WERI-Rb-1 (cell line): ENCODE data around the gene DIAPH1.

Source experiments
- DNase-seq: peaks from one replicate; pipeline ENCODE4 v3.0.0-alpha.2; 2020
- H3K27ac ChIP-seq: fragments of 250-450 bp; sonication (Bioruptor Pico); 2 replicates; pipeline ENCODE4 v1.5.1; 2020; ENCODE audit warnings: mild to moderate bottlenecking, moderate library complexity
- H3K27me3 ChIP-seq: fragments of 250-450 bp; sonication (Bioruptor Pico); 2 replicates; pipeline ENCODE4 v1.5.1; 2021; ENCODE audit warnings: mild to moderate bottlenecking, low read depth, moderate library complexity; ENCODE audit not compliant: insufficient read depth, severe bottlenecking
- H3K36me3 ChIP-seq: fragments of 250-450 bp; sonication (Bioruptor Pico); 2 replicates; pipeline ENCODE4 v1.5.1; 2020; ENCODE audit warnings: mild to moderate bottlenecking, moderate library complexity
- H3K4me3 ChIP-seq: 2 replicates; pipeline ENCODE4 v1.5.1; 2011; ENCODE audit warnings: low read depth, mild to moderate bottlenecking, control low read depth, low read length
- H3K9me3 ChIP-seq: fragments of 250-450 bp; sonication (Bioruptor Pico); 2 replicates; pipeline ENCODE4 v1.5.1; 2021; ENCODE audit warnings: mild to moderate bottlenecking, moderate library complexity; ENCODE audit not compliant: severe bottlenecking
- CTCF ChIP-seq: IDR thresholded peaks from 2 replicates; pipeline ENCODE4 v1.5.1; 2011; ENCODE audit warnings: low read depth, mild to moderate bottlenecking, control low read depth, inconsistent platforms, low read length

DIAPH1 gene

GRCh38 chr5:141488591-141489561, 129.9 kb downstream of the DIAPH1 start, which contains the start of gene PCDHGC5:
PCDHGC5 (plus strand) TSS chr5:141489081; CDS start chr5:141489241, 160 bp downstream.
- DNase-seq: no peak
- H3K27ac ChIP-seq: no peak within 1 kb of the TSS
- no peaks in the 10 kb centered on the region for H3K36me3 ChIP-seq
- TF ChIP-seq CTCF: no peak
- H3K9me3 ChIP-seq: no peaks in the 10 kb centered on the region
- no peak within 1 kb of the TSS for H3K4me3 ChIP-seq
- no peaks in the 10 kb centered on the region for H3K27me3 ChIP-seq

- no peak for DNase-seq
- Histone ChIP-seq H3K36me3 (no peaks in the 10 kb centered on the region), H3K27me3 (no peaks in the 10 kb centered on the region), H3K27ac (no peak overlapping the region), H3K9me3 (no peaks in the 10 kb centered on the region), H3K4me3 (no peak overlapping the region)
- no peak for TF ChIP-seq CTCF
Observed at GRCh38 chr5:141487131-141487530, 131.7 kb downstream of the DIAPH1 start.

GRCh38 chr5:141486091-141486490, 132.7 kb downstream of the DIAPH1 start:
- H3K4me3 ChIP-seq: no peak overlapping the region
- H3K27ac ChIP-seq: no peak overlapping the region
- H3K9me3 ChIP-seq: no peaks in the 10 kb centered on the region
- H3K27me3 ChIP-seq: no peaks in the 10 kb centered on the region
- no peaks in the 10 kb centered on the region for H3K36me3 ChIP-seq
- no peak for DNase-seq
- TF ChIP-seq CTCF: no peak

GRCh38 chr5:141485321-141486055, 133.3 kb downstream of the DIAPH1 start:
- Histone ChIP-seq H3K27me3 (no peaks in the 10 kb centered on the region), H3K4me3 (no peak overlapping the region), H3K36me3 (no peaks in the 10 kb centered on the region), H3K27ac (no peak overlapping the region), H3K9me3 (no peaks in the 10 kb centered on the region)
- no peak for DNase-seq
- no peak for TF ChIP-seq CTCF

GRCh38 chr5:141484641-141485311, 134.0 kb downstream of the DIAPH1 start, which contains the start of gene PCDHGC4:
PCDHGC4 (plus strand) TSS chr5:141485030; CDS start chr5:141485174, 144 bp downstream.
- H3K4me3 ChIP-seq: no peak within 1 kb of the TSS
- no peaks in the 10 kb centered on the region for H3K9me3 ChIP-seq
- no peak for TF ChIP-seq CTCF
- no peak for DNase-seq
- H3K27me3 ChIP-seq: no peaks in the 10 kb centered on the region
- H3K27ac ChIP-seq: no peak within 1 kb of the TSS
- H3K36me3 ChIP-seq: no peaks in the 10 kb centered on the region
